Placental pericyte (primary cell): ENCODE results near the gene PACSIN3. TPM values are rescaled to one million over a fixed set of nuclear protein-coding genes. Genes with fewer than 3 reads are reported as not detected.

ENCODE experiments used
- small RNA-seq: library from RNA; depleted of rRNA; stranded (forward); fragments of <200 nt; gene quantifications from one replicate; pipeline ENCODE3, GENCODE V24; 2012; ENCODE audit warnings: low replicate concordance
- total RNA-seq: library from RNA; depleted of rRNA; stranded (reverse); fragments of >200 nt; gene quantifications from 2 replicates; pipeline ENCODE4 v1.2.3, GENCODE V29; 2012

Gene PACSIN3
- total RNA-seq, result 16.6 and 22.3 TPM in 2 replicates

GRCh38 chr11:47186076-47186699, at the start of gene PACSIN3:
Gene PACSIN3, minus strand, starts transcription at chr11:47186434. Its CDS starts 3,707 bp downstream, at chr11:47182727.

GRCh38 chr11:47176328-47177228, 9.7 kb downstream of the PACSIN3 start, which contains the start of gene ARFGAP2:
Gene ARFGAP2, minus strand, starts transcription at chr11:47176879. Its CDS starts 26 bp downstream, at chr11:47176853.

Small RNAs within 50 kb of the gene (small RNA-seq; reads per million reads assigned to genes)
- gene MIR6745, result not detected

Other genes with a start within 250 kb of the PACSIN3 start
- gene CSTPP1, start 249.7 kb downstream of the PACSIN3 start, total RNA-seq, result 23.4 and 27.5 TPM in 2 replicates
- gene ARFGAP2, start 9.6 kb downstream of the PACSIN3 start, total RNA-seq, result 140 and 162 TPM in 2 replicates
- 31.7 and 64.3 TPM in 2 replicates for gene DDB2, start 28.5 kb upstream of the PACSIN3 start, total RNA-seq
- gene ACP2, start 62.4 kb upstream of the PACSIN3 start, total RNA-seq, result 53.3 and 53.8 TPM in 2 replicates
- gene NR1H3, start 71.6 kb upstream of the PACSIN3 start, total RNA-seq, result 15.0 and 32.4 TPM in 2 replicates
- gene MADD, start 83.7 kb upstream of the PACSIN3 start, total RNA-seq, result 31.5 and 36.1 TPM in 2 replicates
- gene MYBPC3, start 166.3 kb upstream of the PACSIN3 start, total RNA-seq, result not detected in 2 replicates
- gene SPI1, start 192.1 kb upstream of the PACSIN3 start, total RNA-seq, result 0.29 TPM in 1 of 2 replicates, not detected in the other
- 111 and 138 TPM in 2 replicates for gene SLC39A13, start 222.2 kb upstream of the PACSIN3 start, total RNA-seq
- gene PSMC3, start 240.0 kb upstream of the PACSIN3 start, total RNA-seq, result 197 and 211 TPM in 2 replicates